GM21825 (cell line): ENCODE data around the gene OSBPL1A.
A peak's percentile ranks its signal among the peaks of the same experiment; 100 is the strongest.

Experiments used
- ATAC-seq: cut with Tn5 transposase; IDR thresholded peaks from one replicate; pipeline ENCODE4 v1.9.1; 2021; ENCODE audit warnings: mild to moderate bottlenecking, moderate library complexity; ENCODE audit not compliant: unreplicated experiment

OSBPL1A gene

DNA sequence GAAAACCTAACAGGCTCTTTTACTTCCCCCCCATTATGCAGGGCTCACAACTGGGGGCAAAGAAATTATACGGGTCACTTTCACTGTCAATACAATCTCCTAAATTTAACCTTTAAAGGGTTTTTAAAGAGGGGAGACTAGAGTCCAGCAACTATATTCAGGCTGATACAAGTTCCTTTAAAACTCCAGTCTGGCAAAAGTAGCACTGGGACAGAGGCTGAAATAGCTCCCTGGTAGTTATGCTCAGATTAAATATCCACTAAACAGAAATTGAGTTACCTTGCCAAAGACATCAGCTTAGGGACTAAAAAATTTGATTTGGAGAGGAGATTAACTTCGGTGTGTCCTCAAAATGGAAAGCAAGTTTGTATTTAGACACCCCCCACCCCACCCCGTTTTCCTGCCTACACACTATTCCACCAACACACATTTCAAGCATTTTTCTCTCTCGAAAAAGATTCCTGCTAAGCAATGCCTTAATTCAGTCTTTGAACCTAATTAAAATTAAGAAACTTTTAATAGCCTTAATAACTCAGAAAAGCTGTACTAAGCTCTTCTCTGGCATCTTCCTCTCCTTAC lies 127.2 kb downstream of the OSBPL1A start:
- no peak for ATAC-seq

DNA sequence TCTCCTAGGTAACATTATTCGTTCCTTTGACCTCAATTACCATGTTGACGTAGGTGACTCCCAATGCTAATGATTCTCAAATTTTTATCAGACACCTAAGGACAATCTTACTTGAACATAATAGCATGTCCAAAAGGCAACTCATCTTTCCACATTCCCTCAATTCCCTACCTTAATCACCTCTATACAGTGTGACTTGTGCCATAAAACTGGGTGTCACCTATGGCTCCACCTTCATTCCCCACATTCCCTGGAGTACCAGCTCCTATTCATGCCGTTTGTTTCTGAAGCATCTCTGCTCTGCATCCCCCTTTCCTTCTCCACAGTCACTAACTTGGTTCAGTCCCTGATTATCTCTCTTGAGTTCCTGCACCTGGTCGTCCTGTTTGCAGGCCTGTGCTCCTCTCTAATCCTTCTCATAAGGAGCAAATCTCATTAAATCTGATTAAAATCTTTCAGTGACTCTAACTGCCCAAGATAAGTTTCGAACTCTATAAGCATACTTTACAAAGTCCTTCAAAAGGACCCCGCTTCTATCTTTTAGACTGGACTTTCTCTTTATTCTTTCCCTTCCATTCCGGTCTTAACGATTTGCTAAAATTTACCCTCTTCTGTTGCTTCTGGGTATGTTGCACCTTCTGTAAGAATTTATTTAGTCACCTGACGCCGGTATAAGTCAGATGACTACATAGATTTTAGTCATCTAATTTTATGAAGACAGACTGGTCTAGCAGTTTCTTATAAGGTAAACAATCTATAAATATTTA lies 128.7 kb downstream of the OSBPL1A start:
- no peak for ATAC-seq

DNA sequence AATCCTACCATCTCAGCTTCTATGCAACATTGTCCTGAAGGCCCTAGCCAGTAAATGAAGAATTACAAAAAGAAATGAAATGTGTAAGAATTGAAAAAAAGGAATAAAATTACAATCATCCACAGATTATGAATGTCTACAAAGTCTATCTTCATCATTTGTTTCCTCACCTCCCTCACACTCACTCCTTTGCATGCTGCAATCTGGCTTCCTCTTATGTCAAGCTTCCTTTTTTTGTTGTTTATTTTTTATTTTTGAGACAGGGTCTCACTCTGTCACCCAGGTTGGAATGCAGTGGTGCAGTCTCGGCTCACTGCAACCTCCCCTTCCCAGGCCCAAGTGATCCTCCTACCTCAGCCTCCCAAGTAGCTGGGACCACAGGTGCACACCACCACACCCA lies 129.7 kb downstream of the OSBPL1A start:
- no peak for ATAC-seq

DNA sequence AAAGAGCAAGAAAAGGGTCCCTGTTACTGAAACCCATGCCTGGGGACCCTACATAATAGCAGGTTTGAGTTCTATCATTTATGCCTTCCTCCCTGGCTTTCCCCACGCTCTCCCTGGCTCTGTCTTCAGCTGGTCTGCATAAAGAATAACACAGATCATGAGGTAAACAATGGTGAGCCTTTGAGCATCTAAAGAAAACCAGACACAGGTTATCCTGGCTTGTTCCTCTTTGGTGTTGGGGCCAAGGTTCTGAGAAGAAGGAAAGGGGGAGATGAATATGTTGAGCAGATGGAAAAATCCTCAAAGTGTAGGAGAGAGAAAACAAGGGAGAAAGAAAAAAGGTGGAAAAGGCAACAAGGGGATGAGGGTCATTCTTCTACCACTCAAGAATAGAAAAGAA lies 131.5 kb downstream of the OSBPL1A start:
- no peak for ATAC-seq

DNA sequence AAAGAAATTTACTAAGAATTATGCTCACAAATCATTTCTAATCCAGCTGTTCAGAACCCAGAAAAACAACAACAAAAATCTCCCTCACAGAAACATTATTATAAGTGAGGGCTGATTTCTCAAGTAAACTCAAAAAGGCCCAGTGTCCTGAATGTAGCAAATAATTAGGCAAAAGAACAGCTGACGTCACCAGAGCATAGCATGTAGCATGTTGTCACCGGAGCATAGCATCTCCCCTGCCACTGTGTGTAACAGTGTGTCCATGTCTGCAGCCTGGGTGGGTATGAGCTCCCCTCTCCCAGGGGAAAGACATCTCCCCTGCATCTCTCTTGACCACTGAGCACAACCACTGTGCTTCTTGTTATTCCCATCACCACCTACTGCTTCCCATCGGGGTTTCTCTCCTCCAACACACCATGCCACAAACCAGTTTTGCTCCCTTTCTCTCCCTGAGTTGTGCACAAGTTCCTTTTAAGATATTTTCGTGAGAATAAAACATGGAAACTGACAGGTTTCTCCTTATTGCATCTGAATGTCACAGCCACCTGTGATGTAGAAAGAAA lies 132.0 kb downstream of the OSBPL1A start:
- no peak for ATAC-seq

DNA sequence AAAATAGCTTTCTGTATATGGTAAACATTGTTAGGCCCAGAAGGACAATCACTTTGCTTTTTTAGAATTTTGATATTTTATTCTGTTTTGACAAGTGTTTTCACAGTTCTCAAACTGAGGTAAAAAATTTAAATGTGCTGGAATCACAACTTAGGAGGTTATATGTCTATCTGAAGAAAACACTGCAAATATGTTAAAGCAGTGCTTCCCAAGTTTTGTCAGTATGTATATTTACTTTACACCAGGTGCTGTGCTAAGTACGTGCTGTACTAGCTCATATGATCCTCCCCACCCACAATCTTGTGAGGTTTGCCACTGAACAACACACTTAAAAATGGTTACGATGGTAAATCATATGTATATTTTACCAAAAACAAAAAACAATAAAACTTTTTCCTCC lies 134.6 kb downstream of the OSBPL1A start:
- no peak for ATAC-seq

DNA sequence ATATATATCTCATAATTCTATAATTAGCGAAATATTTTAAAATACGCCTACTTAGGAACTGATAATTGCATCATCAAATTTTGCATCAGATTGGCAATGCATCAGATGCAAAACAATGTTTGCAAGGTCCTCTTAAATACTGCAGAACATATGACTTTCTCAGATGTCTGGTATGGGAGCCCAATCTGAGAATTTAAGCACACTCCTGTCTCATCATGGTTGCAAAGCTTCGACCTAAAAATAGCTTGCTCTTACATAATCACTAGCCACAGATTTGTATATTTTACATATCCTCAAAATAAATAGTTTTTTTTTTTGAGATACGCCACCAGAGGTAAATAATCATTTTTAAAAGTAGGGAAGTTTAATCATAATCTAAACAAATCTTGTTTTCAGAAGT lies 135.5 kb downstream of the OSBPL1A start:
- no peak for ATAC-seq

DNA sequence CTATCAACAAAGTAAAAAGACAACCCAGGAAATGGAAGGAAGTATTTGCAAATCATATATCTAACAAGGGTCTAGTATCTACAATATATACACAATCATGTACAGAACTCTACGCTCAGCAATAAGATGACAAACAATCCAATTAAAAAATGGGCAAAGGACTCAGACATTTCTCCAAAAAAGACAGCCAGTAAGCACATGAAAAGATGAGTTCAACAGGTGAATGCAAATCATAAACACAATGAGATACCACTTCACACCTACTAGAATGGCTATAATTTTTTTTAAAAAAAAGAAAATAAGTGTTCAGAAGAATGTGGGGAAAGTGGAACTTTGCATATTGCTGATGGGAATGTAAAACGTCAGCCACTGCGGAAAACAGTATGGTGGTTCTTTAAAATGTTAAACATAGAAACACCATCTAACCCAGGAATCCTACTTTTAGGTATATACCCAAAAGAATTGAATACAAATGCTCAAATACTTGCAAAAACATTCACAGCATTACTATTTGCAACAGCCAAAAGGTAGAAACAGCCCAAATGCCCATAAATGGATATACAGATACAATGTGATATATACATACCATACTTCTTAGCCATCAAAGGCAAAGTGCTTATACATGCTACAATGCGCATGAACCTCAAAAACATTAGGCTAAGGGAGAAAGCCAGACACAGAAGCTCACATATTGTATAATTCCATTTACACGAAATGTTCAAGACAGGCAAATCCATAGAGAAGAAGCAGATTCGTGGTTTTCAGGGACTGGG lies 137.6 kb downstream of the OSBPL1A start:
- ATAC-seq, result no peak

DNA sequence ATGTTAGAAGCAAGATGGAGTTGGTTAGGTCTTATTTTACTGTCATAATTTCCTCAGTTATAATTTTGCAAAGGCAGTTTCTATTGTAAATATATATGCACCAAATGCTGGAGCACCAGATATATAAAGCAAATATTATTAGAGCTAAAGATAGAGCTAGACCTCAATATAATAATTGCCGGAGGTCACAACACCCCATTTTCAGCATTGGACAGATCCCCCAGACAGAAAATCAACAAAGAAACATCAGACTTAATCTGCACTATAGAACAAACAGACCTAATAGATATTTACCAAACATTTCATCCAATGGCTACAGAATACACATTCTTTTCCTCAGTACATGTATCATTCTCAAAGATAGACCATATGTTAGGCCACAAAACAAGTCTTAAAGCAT lies 143.6 kb downstream of the OSBPL1A start:
- ATAC-seq, result no peak

DNA sequence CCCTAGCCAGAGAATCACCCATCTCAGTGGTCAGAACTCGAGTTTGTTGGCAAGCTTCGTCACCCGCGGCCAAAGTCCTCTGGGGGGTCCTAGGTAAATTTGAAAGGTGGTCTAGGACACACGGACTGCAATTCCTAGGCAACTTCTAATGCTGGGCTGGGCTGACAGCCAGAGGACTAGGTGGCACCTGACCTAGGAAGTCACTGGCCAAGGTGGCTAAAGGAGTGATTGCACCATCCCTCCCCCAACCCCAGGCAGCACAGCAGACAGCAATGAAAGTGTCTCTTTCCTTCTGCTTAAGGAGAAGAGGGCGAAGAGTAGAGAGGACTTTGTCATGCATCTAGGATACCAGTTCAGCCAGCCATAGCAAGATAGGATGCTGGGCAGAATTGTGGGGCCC lies 147.9 kb downstream of the OSBPL1A start:
- no peak for ATAC-seq

DNA sequence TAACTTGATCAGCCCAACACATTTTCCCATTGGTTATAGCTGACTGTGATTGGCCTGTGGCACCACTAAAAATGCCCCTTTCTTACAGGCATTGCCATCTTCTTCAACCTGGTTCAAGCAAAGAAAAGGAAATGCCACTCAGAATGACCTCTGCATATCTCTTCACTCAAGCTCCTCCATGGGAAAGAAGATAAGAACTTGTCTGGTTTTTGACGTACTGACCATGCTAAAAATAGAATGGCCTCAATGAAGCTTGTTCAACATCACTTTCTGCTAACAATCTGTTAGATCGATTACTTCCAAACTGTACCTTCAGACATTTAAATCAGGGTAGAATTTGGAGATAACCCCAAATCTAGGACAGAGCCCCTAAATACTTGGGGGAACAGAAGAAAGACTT lies 149.3 kb downstream of the OSBPL1A start:
- ATAC-seq, result no peak

DNA sequence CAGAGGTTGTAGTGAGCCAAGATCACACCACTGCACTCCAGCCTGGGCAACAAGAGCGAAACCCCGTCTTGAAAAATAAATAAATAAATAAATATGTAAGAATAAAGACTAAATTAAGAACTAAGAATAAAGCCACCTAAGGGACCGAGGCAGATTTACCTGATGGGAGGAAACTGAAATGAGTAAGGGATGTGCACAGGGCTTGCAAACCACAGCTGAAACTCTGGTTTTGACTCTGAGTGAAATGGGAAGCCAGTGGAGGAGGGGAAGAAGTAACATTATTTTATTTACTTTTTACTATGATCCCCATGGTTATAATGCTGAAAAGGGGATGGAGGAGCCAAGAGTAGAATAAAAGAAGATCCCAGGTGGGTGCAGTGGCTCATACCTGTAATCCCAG lies 151.5 kb downstream of the OSBPL1A start:
- ATAC-seq, result peak; percentile 89

DNA sequence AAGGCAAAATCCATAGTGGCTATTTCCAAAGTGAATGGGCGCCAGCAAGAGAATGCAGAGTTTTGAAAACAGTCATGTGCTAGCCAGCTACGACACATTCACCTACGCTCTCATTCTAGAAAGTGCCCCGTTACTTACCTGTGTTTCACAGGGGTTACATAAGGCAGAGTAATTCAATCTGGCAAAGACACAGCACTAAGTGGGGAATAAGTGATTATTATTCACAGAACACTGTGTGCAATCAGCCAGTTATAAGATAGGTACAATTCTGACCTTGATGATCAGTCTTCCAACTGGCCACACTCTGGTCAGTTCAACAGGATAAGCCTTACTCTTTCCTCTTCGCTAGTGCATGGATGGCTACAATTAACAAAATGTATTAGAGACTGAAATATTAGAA lies 152.9 kb downstream of the OSBPL1A start:
- ATAC-seq, result no peak

DNA sequence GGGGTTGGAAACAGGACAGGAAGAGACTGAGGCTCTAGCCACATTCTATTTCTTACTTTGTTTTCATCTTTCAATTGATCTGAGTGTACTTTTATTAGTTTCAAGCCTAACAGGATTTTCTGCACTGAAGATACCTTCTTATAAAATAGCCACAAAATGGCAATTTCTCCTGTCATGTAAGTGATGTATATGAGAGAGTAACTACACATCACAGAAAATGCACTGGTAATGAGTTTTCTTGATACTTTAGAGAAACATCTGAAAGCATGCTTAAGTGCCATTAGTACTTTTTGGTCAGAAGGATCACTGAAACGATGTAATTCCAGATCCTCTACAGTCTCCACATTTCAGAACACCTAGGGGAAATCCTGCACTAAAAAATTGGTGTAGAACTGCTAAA lies 153.9 kb downstream of the OSBPL1A start:
- no peak for ATAC-seq

DNA sequence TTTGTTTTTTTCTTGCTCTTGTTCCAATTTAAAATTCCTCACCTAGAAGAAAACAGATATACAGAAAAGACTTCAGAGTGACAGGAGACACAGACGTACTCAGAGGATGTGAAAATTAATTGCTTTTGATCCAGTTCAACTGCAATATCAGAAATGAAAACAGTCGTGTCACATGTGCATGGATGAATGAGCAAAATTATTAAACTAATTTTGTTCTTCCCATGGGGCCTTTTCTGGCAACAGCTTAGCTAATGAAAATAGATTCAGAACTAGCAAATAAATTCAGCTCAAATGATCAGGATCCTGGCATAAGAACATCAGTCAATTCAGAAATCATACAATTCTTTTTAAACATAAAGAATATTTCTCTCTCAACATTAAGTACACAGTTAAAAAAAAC lies 158.3 kb downstream of the OSBPL1A start:
- no peak for ATAC-seq

DNA sequence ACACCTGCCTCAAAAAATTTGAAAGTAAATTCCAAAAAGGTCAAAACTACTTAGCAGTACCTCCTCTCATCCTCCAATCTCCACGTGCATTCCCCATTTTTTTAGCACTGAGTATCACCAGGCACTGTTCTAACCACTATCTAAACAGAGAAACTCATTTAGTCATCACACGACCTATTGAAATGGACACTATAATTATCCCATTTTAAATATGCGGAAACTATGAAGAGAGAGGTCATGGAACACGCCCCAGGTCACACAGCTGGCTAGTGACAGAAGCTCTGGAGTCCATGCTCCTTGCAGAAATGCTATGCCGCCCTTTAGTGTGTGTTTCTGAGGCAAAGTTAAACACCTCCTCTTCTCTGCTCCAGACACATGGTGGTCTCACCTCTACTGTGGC lies 159.2 kb downstream of the OSBPL1A start:
- ATAC-seq, result no peak

DNA sequence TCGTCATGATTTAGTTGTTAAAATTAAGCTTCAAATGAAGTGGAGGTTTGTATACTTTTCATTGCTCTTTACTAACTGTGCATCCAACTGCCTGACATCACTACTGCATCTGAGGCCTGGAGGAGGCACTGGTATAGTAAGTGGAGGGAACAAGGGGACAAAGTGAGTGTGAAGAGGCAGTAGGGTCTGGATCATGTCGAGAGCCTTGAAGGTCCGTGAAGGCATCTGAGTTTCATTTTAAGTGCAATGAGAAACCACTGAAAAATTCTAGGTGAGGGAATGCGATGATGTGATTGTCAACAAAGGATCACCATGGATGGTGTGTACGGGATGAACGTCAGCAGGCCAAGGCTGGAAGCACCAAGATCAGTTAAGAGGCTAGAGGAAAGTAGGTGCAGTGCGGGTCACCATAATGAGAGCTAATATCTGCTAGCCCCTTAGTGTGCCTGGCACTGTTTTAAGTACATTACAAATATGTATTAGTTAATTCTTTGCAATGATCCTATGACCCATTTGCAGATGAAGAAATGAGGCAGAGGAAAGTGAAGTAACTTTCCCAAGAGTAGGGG lies 162.7 kb downstream of the OSBPL1A start:
- no peak for ATAC-seq

DNA sequence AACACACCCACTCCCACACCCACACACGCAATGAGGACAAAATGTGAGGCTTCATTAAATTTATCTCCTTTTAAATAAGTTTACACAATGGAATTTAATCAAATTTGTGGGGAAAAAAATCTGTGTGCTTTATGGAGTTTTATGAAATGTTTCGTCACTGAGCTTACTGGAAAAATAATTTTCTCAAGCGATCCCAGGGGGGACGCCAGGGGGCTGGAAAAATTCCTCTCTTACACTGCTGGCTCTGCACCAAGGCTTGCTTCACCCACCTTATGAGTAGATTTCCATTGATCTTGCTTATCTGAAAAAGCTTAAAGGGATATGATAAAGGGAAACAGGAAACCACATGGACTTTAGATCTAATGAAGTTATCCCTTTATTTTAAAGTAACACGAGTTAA lies 163.3 kb downstream of the OSBPL1A start:
- ATAC-seq, result no peak

DNA sequence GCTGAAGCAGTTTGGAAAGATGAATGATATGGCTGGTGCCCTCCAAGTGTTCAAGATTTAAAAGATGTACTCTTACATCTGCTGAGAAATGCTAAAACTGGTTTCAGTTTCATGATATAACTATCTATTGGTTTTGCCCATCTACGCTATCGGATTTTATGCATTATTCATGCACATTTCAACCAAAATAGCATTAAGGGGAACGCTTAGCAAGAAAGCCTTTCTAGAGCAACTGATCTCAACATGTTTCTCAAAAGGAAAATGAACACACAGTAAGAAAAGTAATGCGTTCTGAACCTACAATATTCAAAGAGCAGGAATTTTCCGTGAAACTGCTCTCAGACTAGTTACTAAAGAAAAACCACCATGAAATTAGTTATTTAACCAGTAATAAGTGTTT lies 164.8 kb downstream of the OSBPL1A start:
- no peak for ATAC-seq

DNA sequence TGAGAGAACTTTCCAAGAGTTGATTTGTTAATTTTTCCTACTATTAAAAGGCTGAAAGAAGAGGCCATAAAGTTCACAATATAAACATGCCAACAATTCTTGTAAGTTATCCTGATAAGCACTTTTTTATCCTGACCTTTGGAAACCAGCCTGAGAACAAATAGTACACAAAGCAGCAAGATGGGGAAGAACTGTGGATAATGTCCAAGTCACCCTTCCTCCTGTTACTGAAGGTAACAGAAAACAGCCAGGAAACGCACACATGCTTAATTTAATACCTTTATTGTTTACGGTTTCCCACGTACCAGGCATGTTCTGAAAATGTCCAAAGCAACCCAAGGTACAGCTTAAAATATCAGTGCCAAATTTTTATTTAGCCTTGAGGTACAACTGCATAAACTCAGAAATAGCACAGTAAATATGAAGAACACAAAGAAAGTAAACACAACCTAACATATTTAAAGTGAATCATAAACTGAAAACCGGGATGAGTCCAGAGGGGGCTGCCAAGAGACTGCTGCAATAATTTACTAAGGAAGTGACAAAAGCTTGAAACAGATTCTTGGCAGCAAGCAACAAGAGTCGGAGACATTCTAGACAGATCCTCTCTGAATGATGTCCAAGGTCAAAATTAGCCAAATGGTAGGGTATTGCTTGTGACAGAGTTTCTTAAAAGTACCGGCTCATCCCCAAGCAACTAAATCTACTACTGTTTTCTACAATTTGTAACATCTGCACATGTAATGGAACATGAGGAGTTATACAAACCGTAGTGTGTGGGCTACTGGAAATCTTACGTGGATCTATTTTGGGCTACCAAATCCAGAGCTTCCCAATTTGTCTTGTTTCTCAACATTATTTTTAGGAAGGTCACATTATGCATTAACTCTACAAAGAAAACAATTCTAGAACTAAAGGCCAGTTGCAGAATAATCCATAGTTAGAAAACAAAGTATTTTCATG lies 165.6 kb downstream of the OSBPL1A start:
- ATAC-seq, result no peak
